Stimulated activated CD4-positive, alpha-beta T cell treated with anti-CD3 and anti-CD28 coated beads, Interleukin-15, amount 100 ng/mL, for 1 hour (primary cell): ENCODE results near the gene MAPKAP1.
A peak's percentile ranks its signal among the peaks of the same experiment; 100 is the strongest.
"Not testable (repeated sequence)": the region's sequence is repeated elsewhere in the genome, so short reads cannot be mapped to it uniquely, and the experiment has no call there.

Experiments used
- DNase-seq, 2 donors: peaks; one replicate each; pipeline ENCODE4 v3.0.0-alpha.2; 2020; ENCODE audit warnings: low read depth in 1 of 2, low spot score in 1 of 2

Gene MAPKAP1

GRCh38 chr9:125568621-125569020 is 138.4 kb downstream of the MAPKAP1 start:
- DNase-seq = no peak

GRCh38 chr9:125566051-125566450 is 141.0 kb downstream of the MAPKAP1 start:
- DNase-seq = not testable (repeated sequence)

- DNase-seq = no peak
These were observed 141.9 kb downstream of the MAPKAP1 start for GRCh38 chr9:125565126-125565525.

GRCh38 chr9:125564631-125565030 is 142.4 kb downstream of the MAPKAP1 start:
- no peak for DNase-seq

- DNase-seq = no peak
These were observed 145.4 kb downstream of the MAPKAP1 start for GRCh38 chr9:125561509-125562148.

- no peak for DNase-seq
These were observed 147.1 kb downstream of the MAPKAP1 start for GRCh38 chr9:125559894-125560293.

GRCh38 chr9:125559194-125559593 is 147.8 kb downstream of the MAPKAP1 start:
- DNase-seq = no peak

- peak in 1 of 2 donors; percentile 3 for DNase-seq
These were observed 148.4 kb downstream of the MAPKAP1 start for GRCh38 chr9:125558453-125559092.

GRCh38 chr9:125556046-125556721 is 150.8 kb downstream of the MAPKAP1 start:
- DNase-seq = no peak

- DNase-seq = no peak
These were observed 152.3 kb downstream of the MAPKAP1 start for GRCh38 chr9:125554726-125555125.

GRCh38 chr9:125551781-125552180 is 155.2 kb downstream of the MAPKAP1 start:
- DNase-seq = no peak

GRCh38 chr9:125549891-125550885 is 156.8 kb downstream of the MAPKAP1 start:
- DNase-seq = no peak

GRCh38 chr9:125549465-125549871 is 157.5 kb downstream of the MAPKAP1 start:
- no peak for DNase-seq

GRCh38 chr9:125549039-125549438 is 158.0 kb downstream of the MAPKAP1 start:
- DNase-seq = no peak

GRCh38 chr9:125548141-125548540 is 158.9 kb downstream of the MAPKAP1 start:
- no peak for DNase-seq

- DNase-seq = no peak
These were observed 159.6 kb downstream of the MAPKAP1 start for GRCh38 chr9:125547368-125547767.

GRCh38 chr9:125545845-125546244 is 161.2 kb downstream of the MAPKAP1 start:
- DNase-seq = no peak

GRCh38 chr9:125544988-125545651 is 161.9 kb downstream of the MAPKAP1 start:
- DNase-seq = no peak

- DNase-seq = no peak
These were observed 162.5 kb downstream of the MAPKAP1 start for GRCh38 chr9:125544484-125544883.

- no peak for DNase-seq
These were observed 165.2 kb downstream of the MAPKAP1 start for GRCh38 chr9:125541840-125542243.

- DNase-seq = no peak
These were observed 166.5 kb downstream of the MAPKAP1 start for GRCh38 chr9:125540497-125540896.
